HG03280 (cell line): ENCODE measurements around the gene DMBT1.
"Not testable (repeated sequence)": the region's sequence is repeated elsewhere in the genome, so short reads cannot be mapped to it uniquely, and the experiment has no call there.

Source experiments
- ATAC-seq: cut with Tn5 transposase; IDR thresholded peaks from one replicate; pipeline ENCODE4 v1.9.1; 2021; ENCODE audit warnings: mild to moderate bottlenecking, moderate library complexity; ENCODE audit not compliant: unreplicated experiment

DMBT1 gene

GRCh38 chr10:122577311-122577885 is 16.8 kb downstream of the DMBT1 start:
- ATAC-seq, result no peak

- not testable (repeated sequence) for ATAC-seq
Measured at GRCh38 chr10:122586070-122586469, 25.5 kb downstream of the DMBT1 start.

GRCh38 chr10:122587098-122587760 is 26.7 kb downstream of the DMBT1 start:
- ATAC-seq, result no peak

- no peak for ATAC-seq
Measured at GRCh38 chr10:122588381-122588780, 27.8 kb downstream of the DMBT1 start.

GRCh38 chr10:122590153-122590552 is 29.6 kb downstream of the DMBT1 start:
- ATAC-seq, result no peak

- no peak for ATAC-seq
Measured at GRCh38 chr10:122591736-122592135, 31.2 kb downstream of the DMBT1 start.

GRCh38 chr10:122592161-122592560 is 31.6 kb downstream of the DMBT1 start:
- no peak for ATAC-seq

GRCh38 chr10:122617476-122618270 is 57.1 kb downstream of the DMBT1 start:
- ATAC-seq, result no peak

GRCh38 chr10:122618461-122619165 is 58.1 kb downstream of the DMBT1 start:
- no peak for ATAC-seq

- ATAC-seq, result not testable (repeated sequence)
Measured at GRCh38 chr10:122620961-122621360, 60.4 kb downstream of the DMBT1 start.

GRCh38 chr10:122624546-122624945 is 64.0 kb downstream of the DMBT1 start:
- ATAC-seq, result no peak

GRCh38 chr10:122630526-122630925 is 70.0 kb downstream of the DMBT1 start:
- ATAC-seq, result no peak

GRCh38 chr10:122632031-122632430 is 71.5 kb downstream of the DMBT1 start:
- no peak for ATAC-seq

GRCh38 chr10:122632576-122632975 is 72.0 kb downstream of the DMBT1 start:
- no peak for ATAC-seq

GRCh38 chr10:122636953-122637352 is 76.4 kb downstream of the DMBT1 start:
- no peak for ATAC-seq

- ATAC-seq, result no peak
Measured at GRCh38 chr10:122637376-122637775, 76.8 kb downstream of the DMBT1 start.

GRCh38 chr10:122638106-122638505 is 77.6 kb downstream of the DMBT1 start:
- ATAC-seq, result no peak

- ATAC-seq, result no peak
Measured at GRCh38 chr10:122639801-122640200, 79.2 kb downstream of the DMBT1 start.

GRCh38 chr10:122640921-122641320 is 80.4 kb downstream of the DMBT1 start:
- no peak for ATAC-seq

- ATAC-seq, result no peak
Measured at GRCh38 chr10:122642726-122643605, 82.4 kb downstream of the DMBT1 start.
